HFF-Myc (cell line): Measurements from ENCODE around the gene SERPINB6.
"Not testable (repeated sequence)": the region's sequence is repeated elsewhere in the genome, so short reads cannot be mapped to it uniquely, and the experiment has no call there.

Experiments
- DNase-seq: peaks from one replicate; pipeline ENCODE4 v3.0.0-alpha.2; 2011; ENCODE audit warnings: low read depth; ENCODE audit errors: extremely low read depth
- H3K4me3 ChIP-seq: replicated peaks from 2 replicates; pipeline ENCODE4 v1.5.1; 2011; ENCODE audit warnings: low read depth, mild to moderate bottlenecking, control low read depth, low read length
- TF ChIP-seq, protein P1 (sequence below): IDR thresholded peaks from 2 replicates; pipeline ENCODE4 v1.5.1; 2012; ENCODE audit warnings: mild to moderate bottlenecking, low read depth, low read length, control low read depth; ENCODE audit errors: missing control alignments

SERPINB6 gene

DNA sequence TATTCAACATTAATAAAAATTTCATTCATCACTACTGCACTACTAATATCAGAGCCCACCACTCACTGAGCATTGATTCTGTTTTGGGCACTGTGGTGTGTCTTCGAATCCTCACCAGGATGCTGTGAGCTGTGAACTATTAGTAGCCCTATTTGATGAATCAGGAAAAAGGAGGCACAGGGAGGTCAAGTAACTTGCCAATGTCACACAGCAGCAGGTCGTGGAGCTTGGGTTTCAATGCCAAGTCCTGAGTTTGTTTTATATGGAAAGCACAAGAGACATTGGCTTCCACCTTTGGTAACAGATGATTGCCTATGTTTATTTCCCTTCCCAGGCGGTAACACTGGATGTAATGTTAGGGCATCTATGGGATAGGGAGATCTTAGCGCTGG lies 43.3 kb upstream of the SERPINB6 start:
- no peak overlapping the region for H3K4me3 ChIP-seq
- TF ChIP-seq, protein P1, sequence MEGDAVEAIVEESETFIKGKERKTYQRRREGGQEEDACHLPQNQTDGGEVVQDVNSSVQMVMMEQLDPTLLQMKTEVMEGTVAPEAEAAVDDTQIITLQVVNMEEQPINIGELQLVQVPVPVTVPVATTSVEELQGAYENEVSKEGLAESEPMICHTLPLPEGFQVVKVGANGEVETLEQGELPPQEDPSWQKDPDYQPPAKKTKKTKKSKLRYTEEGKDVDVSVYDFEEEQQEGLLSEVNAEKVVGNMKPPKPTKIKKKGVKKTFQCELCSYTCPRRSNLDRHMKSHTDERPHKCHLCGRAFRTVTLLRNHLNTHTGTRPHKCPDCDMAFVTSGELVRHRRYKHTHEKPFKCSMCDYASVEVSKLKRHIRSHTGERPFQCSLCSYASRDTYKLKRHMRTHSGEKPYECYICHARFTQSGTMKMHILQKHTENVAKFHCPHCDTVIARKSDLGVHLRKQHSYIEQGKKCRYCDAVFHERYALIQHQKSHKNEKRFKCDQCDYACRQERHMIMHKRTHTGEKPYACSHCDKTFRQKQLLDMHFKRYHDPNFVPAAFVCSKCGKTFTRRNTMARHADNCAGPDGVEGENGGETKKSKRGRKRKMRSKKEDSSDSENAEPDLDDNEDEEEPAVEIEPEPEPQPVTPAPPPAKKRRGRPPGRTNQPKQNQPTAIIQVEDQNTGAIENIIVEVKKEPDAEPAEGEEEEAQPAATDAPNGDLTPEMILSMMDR: no peak

DNA sequence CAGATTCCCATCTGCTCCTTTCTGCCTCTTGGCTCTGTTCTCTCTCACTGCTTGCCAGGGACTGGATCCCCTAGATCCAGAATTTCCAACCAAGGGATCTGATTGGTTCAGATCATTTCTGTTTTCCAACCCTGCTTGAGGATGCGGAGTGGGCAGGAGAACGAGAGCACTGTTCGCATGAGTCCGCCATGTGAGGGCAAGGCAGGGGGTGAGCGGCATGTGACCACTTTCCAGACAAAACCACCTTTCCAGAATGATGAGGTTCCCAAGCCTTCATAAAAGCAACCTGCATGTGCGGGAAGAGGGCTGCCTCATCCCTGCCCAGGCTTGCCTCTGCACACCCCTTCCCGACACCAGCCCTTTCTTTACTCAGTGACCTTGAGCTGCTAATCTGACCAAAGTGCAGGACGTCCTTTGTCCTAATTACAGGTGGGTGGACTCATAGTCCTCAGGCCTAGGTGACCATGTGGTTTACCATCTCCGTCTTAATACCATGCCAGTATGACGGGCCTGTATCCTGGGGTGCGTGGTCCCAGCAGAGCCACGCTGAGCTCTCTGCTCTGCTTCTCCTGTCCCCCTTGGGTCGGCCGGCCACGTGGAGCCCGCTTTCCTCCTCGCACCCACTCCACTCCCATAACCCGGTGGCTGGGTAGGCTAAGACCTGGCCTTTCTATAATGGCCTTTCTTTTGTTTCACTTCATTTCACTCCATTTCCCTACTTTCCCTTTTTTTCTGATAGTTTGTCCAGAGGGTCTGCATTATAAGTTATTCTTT lies 42.7 kb upstream of the SERPINB6 start:
- TF ChIP-seq, protein P1: no peak
- DNase-seq: no peak
- H3K4me3 ChIP-seq: no peak overlapping the region

More for the DNA sequence above, 43.3 kb upstream of the SERPINB6 start:
- no peak for DNase-seq

DNA sequence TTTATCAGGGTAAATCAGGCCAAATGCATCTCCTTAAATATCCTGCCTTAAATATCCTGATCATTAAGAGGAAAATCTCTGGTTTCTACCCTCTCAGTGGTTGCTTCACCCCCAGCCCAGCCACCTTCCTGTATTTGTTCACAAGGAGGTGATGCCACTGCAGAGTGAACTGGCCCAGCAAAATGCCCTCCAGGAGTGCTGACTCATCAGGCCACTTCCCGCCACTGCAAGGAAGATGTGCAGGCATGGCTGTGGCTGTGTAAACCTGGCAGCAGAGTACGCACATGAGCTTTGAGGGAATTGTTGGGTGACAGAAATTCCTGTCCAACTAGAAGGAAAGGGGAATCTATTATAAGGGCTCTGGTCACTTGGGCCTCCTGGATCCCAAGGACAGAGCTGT lies 42.1 kb upstream of the SERPINB6 start:
- no peak overlapping the region for H3K4me3 ChIP-seq
- no peak for DNase-seq
- TF ChIP-seq, protein P1: no peak

DNA sequence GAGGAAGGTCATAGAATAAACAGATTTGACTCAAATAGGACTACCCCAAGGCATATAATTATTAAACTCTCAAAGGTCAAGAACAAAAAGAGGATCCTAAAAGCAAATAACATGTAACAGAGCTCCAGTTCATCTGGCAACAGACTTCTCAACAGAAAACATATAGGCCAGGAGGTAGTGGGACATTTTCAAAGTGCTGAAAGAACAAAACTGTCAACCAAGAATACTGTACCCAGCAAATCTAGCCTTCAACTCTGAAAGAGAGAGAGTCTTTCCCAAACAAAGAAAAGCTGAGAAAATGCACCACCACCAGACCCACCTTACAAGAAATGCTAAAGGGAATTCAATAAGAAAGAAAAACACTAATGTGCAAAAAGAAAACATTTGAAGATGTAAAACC lies 40.2 kb upstream of the SERPINB6 start:
- TF ChIP-seq, protein P1: no peak
- no peak for DNase-seq
- H3K4me3 ChIP-seq: no peak overlapping the region

DNA sequence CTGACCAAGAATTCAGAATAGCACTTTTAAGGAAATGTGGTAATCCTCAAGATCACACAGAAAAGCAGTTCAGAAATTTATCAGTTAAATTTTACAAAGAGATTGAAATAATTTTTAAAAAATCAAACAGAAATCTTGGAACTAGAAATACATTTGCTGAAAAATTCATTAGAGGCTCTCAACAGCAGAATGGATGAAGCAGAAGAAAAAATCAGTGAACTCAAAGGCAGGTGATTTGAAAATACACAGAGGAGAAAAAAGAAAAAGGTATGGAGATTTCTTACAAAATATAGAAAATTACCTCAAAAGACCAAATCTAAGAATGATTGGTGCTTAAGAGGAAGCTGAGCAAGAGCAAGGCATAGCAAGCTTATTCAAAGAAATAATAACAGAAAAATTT lies 39.8 kb upstream of the SERPINB6 start:
- no peak for DNase-seq
- TF ChIP-seq, protein P1: no peak
- H3K4me3 ChIP-seq: no peak overlapping the region

DNA sequence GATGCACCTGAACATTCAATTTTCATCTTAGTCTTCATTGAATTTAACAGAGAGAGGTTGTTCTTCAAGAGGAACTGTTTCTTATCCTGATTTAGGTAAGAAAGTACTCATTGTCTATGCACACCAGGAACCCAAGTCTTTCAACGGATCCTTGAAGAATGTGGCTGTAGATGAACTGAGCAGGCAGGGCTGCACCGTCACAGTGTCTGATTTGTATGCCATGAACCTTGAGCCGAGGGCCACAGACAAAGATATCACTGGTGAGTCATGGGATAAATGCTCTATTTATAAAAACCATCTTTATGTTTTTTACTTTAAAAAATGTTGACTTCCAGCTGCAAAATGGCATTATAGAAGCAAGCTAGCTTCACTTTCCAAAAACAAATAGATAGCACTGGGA lies 38.6 kb upstream of the SERPINB6 start:
- TF ChIP-seq, protein P1: no peak
- H3K4me3 ChIP-seq: no peak overlapping the region
- DNase-seq: no peak

DNA sequence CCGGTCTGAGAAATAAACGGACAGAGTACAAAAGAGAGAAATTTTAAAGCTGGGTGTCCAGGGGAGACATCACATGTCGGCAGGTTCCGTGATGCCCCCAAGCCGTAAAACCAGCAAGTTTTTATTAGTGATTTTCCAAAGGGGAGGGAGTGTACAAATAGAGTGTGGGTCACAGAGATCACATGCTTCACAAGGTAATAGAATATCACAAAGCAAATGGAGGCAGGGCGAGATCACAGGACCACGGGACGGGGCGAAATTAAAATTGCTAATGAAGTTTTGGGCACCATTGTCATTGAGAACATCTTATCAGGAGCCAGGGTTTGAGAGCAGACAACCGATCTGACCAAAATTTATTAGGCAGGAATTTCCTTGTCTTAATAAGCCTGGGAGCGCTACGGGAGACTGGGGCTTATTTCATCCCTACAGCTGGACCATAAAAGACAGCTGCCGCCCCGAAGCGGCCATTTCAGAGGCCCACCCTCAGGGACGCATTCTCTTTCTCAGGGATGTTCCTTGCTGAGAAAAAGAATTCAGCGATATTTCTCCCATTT lies 37.4 kb upstream of the SERPINB6 start:
- not testable (repeated sequence) for H3K4me3 ChIP-seq, DNase-seq
